Measurements from ENCODE around the gene RABL6. TPM values are rescaled to one million over a fixed set of nuclear protein-coding genes. Genes with fewer than 3 reads are reported as not detected.
A peak's percentile ranks its signal among the peaks of the same experiment; 100 is the strongest.
"Not testable (repeated sequence)": the region's sequence is repeated elsewhere in the genome, so short reads cannot be mapped to it uniquely, and the experiment has no call there.

Gene RABL6
- total RNA-seq, 1 donor from 2014 or later: 116 TPM

- DNase-seq; H3K36me3 Mint-ChIP-seq (ENCODE audit: low read depth); H3K4me3 Mint-ChIP-seq; H3K27ac Mint-ChIP-seq; intact Hi-C loops (cut with micrococcal nuclease); H3K9me3 Mint-ChIP-seq: not testable (repeated sequence)
- H3K27me3 Mint-ChIP-seq: peaks cover 23% of the 10 kb centered on the region
- peaks cover 20% of the 10 kb centered on the region for H3K4me1 Mint-ChIP-seq
Observed at GRCh38 chr9:136785565-136786355, 22.0 kb upstream of the RABL6 start.

DNA sequence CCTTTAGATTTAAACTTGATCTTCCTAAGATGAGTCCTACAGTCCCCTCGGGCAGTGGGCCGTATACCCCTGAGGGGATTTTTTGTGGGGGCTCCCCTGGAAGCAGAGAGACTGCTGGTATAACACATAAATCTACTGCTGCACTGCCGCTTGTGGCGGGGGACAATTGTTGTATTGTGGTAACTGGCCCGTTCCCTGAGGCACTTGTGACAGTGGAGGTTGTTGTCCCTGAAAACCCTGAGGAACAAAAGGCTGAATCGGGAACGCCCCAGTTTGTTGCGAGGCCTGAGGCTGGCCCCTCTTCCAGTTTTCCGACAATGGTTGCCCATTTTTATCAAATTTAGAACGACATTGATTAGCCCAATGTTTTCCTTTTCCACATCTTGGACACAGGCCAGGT is 21.3 kb upstream of the RABL6 start:
- Mint-ChIP-seq H3K9me3 (no peaks in the 10 kb centered on the region), H3K4me3 (no peak overlapping the region), H3K27me3 (peaks cover 19% of the 10 kb centered on the region), H3K36me3 (ENCODE audit: low read depth) (no peaks in the 10 kb centered on the region), H3K27ac (no peak overlapping the region), H3K4me1 (peaks cover 20% of the 10 kb centered on the region)
- no peak for DNase-seq
- intact Hi-C loops (cut with micrococcal nuclease): no loop called here

DNA sequence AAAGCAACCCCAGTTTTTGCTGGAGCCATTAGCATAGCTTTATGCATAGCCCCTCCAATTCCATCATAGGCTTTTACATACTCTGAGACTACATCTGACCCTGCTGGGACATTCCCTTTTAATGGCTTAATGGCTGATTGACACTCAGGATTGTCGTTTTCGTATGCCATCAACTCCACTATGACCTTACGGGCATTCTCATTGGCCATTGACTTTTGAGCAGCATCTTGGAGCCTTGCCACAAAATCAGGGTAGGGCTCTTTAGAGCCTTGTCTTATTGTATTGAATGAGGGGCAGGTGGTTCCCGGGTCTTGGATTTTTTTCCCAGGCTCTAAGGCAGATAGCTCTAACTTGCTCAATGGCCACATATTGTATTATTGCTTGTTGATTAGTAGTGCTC is 20.8 kb upstream of the RABL6 start:
- not testable (repeated sequence) for H3K9me3 Mint-ChIP-seq; H3K4me3 Mint-ChIP-seq; H3K36me3 Mint-ChIP-seq (ENCODE audit: low read depth); H3K27ac Mint-ChIP-seq; DNase-seq
- Mint-ChIP-seq H3K27me3 (peaks cover 17% of the 10 kb centered on the region), H3K4me1 (peaks cover 22% of the 10 kb centered on the region)
- intact Hi-C loops (cut with micrococcal nuclease): loop anchor here (1.0 kb wide), 1 partner anchor 248 kb away; no protein-coding TSS in a partner anchor

DNA sequence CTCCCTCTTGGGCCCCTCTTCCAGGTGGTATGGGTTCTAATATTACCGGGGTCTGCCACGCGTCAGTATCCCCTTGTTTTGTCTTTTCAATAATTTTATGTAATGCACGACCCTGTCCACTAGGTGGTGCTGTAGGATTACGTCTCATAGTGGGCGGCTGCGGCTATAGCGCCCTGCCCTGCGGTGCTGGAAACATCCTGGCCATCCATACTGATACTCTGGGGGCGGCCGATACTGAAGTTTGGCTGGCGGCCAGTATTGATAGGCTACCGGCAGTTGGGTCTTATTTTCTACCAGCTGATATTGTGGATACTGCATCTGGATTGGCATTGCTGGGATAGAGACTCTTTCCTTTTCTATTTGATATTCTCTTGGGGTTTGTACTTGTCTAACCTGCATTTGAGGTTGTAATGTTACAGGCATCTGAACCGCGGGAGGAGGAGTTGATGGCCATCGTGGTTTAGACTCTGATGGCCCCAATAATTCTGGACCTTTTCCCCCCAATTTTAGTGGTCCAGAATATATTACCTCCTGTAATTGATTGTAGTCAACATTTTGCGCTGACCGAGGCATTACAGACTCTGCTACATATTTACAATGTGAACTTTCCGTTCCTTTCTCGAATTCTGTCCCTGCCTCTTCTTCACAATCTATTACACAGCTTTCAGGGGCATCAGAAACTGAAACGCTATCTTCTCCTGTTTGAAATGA is 19.9 kb upstream of the RABL6 start:
- peak overlapping the region; percentile 25 for H3K4me3 Mint-ChIP-seq
- peak overlapping the region; percentile 14 for H3K27ac Mint-ChIP-seq
- H3K9me3 Mint-ChIP-seq: no peaks in the 10 kb centered on the region
- intact Hi-C loops (cut with micrococcal nuclease): loop anchor here (1.0 kb wide), 1 partner anchor 247 kb away; no protein-coding TSS in a partner anchor
- peak; percentile 93 for DNase-seq
- peaks cover 15% of the 10 kb centered on the region for H3K27me3 Mint-ChIP-seq
- H3K36me3 Mint-ChIP-seq (ENCODE audit: low read depth): no peaks in the 10 kb centered on the region
- H3K4me1 Mint-ChIP-seq: peaks cover 26% of the 10 kb centered on the region

- H3K36me3 Mint-ChIP-seq (ENCODE audit: low read depth); intact Hi-C loops (cut with micrococcal nuclease); H3K4me3 Mint-ChIP-seq; H3K9me3 Mint-ChIP-seq; DNase-seq: not testable (repeated sequence)
- Mint-ChIP-seq H3K27me3 (peaks cover 15% of the 10 kb centered on the region), H3K4me1 (peaks cover 26% of the 10 kb centered on the region), H3K27ac (peak overlapping the region; percentile 41)
Observed at GRCh38 chr9:136788644-136789522, 18.9 kb upstream of the RABL6 start.

DNA sequence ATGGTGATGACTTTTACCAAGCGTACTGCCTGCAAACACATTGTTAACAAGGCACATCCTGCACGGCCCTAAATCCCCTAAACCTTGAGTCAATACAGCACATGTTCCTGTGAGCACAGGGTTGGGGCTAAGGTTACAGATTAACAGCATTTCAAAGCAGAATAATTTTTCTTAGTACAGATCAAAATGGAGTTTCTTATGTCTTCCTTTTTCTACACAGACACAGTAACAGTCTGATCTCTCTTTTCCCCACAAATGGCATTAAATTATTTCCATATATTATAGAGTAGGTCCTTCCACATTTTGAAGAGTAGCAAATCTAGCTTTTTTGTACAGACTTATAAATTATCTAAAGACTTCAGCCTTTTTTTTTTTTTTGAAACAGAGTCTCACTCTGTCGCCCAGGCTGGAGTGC is 18.2 kb upstream of the RABL6 start:
- intact Hi-C loops (cut with micrococcal nuclease): no loop called here
- H3K4me1 Mint-ChIP-seq: peaks cover 26% of the 10 kb centered on the region
- H3K9me3 Mint-ChIP-seq: no peaks in the 10 kb centered on the region
- no peak overlapping the region for H3K4me3 Mint-ChIP-seq
- peaks cover 15% of the 10 kb centered on the region for H3K27me3 Mint-ChIP-seq
- H3K36me3 Mint-ChIP-seq (ENCODE audit: low read depth): peaks cover 3% of the 10 kb centered on the region
- no peak overlapping the region for H3K27ac Mint-ChIP-seq
- no peak for DNase-seq

GRCh38 chr9:136790640-136791515 is 16.9 kb upstream of the RABL6 start, which contains the start of gene TMEM141:
TMEM141 (plus strand) TSS chr9:136791344; CDS start chr9:136791371, 27 bp downstream.
- H3K36me3 Mint-ChIP-seq (ENCODE audit: low read depth): peaks cover 3% of the 10 kb centered on the region
- H3K27ac Mint-ChIP-seq: peak within 1 kb of the TSS; percentile 91
- H3K4me3 Mint-ChIP-seq: peak within 1 kb of the TSS; percentile 87
- H3K9me3 Mint-ChIP-seq: no peaks in the 10 kb centered on the region
- H3K4me1 Mint-ChIP-seq: peaks cover 26% of the 10 kb centered on the region
- intact Hi-C loops (cut with micrococcal nuclease): loop anchor here (1.0 to 10.0 kb wide), 6 partner anchors 9 to 761 kb away; partner anchors contain the start of genes MRPL41, NSMF, PAXX and PHPT1
- peak; percentile 100 for DNase-seq
- H3K27me3 Mint-ChIP-seq: peaks cover 15% of the 10 kb centered on the region

- Mint-ChIP-seq H3K27me3 (peaks cover 17% of the 10 kb centered on the region), H3K4me1 (peaks cover 26% of the 10 kb centered on the region), H3K27ac (peak overlapping the region; percentile 91), H3K4me3 (peak overlapping the region; percentile 87), H3K36me3 (ENCODE audit: low read depth) (peaks cover 3% of the 10 kb centered on the region), H3K9me3 (no peaks in the 10 kb centered on the region)
- intact Hi-C loops (cut with micrococcal nuclease): loop anchor here (1.0 to 10.0 kb wide), 7 partner anchors 9 to 761 kb away; partner anchors contain the start of genes MRPL41, NSMF, PAXX and PHPT1
- DNase-seq: peak; percentile 90
Observed at GRCh38 chr9:136791516-136792276, 16.1 kb upstream of the RABL6 start.

DNA sequence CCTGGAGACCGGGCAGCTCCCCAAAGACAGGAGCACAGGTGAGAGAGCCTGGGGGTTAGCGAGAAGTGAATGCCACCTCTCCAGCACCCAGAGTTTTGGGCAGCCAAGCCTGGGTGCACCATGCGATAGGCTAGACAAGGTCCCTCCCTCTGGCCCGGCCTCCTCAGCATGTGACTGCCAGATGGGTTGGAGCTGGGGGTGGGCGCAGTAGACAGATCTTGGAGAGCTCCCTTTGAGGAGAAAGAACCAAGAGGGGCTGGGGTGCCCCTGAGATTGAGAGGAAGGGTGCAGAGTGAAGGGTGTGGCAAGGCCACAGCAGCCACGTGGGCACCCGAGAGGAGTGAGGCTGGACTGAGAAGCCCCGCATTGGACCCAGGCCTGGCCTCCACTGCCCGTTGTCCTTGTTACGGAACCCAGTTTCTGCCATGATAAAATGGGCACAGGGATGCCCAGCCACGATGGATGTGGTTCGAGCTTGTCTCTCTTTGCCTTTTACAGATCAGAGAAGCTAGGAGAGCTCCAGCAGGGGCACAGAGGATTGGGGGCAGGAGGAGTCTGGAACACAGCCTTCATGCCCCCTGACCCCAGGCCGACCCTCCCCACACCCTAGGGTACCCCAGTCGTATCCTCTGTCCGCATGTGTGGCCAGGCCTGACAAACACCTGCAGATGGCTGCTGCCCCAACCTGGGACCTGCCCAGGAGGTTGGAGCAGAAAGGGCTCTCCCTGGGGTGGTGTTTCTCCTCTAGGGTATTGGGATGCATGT is 15.2 kb upstream of the RABL6 start:
- peak overlapping the region; percentile 91 for H3K27ac Mint-ChIP-seq
- H3K27me3 Mint-ChIP-seq: peaks cover 19% of the 10 kb centered on the region
- H3K36me3 Mint-ChIP-seq (ENCODE audit: low read depth): peaks cover 3% of the 10 kb centered on the region
- H3K9me3 Mint-ChIP-seq: no peaks in the 10 kb centered on the region
- H3K4me3 Mint-ChIP-seq: peak overlapping the region; percentile 87
- no peak for DNase-seq
- intact Hi-C loops (cut with micrococcal nuclease): loop anchor here (2.0 to 10.0 kb wide), 3 partner anchors 14 to 760 kb away; partner anchors contain the start of genes MRPL41, NSMF, PNPLA7 and RABL6
- peaks cover 23% of the 10 kb centered on the region for H3K4me1 Mint-ChIP-seq

DNA sequence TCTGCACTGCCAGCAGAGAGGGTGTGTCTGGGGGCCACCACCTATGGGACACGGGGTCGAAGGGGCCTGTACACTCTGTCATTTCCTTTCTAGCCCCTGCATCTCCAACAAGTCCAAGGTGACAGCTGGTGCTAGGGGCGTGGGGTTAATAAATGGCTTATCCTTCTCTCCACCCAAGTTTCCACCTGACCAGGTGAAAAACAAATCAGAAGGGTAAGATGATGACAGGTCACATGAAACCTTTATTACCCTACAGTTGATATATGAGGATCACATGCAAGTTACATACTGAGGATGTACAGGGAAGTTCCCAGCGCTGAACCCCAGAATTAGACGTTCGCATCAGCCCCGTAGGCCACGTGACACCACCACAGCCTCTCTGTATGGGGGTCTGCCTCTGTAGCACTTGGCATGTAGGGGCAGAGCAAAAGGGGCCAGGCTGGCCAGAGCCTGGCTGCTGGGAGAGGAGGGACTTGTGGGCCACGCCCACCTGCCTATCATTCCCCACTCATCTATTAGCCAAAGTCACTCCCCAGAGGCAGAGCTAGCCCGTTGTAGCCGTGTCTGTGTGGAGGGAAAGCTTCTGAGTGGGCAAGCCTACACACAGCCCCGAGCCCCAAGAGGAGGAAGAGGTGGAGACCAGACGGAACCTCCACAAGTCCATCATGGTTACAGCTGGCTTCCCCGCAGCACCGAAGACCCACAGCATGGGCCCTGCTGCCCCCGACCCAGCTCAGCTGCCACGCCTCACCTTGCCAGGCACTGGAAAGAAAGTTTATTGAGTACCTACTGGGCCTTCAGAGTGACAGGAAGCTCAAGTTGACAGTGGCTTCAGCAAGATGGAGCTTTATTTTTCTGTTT is 14.4 kb upstream of the RABL6 start:
- H3K27ac Mint-ChIP-seq: no peak overlapping the region
- H3K4me1 Mint-ChIP-seq: peaks cover 15% of the 10 kb centered on the region
- no peak for DNase-seq
- H3K27me3 Mint-ChIP-seq: peaks cover 19% of the 10 kb centered on the region
- intact Hi-C loops (cut with micrococcal nuclease): loop anchor here (2.0 to 10.0 kb wide), 3 partner anchors 13 to 759 kb away; partner anchors contain the start of genes MRPL41, NSMF, PNPLA7 and RABL6
- no peak overlapping the region for H3K4me3 Mint-ChIP-seq
- H3K36me3 Mint-ChIP-seq (ENCODE audit: low read depth): peaks cover 3% of the 10 kb centered on the region
- no peaks in the 10 kb centered on the region for H3K9me3 Mint-ChIP-seq
